ENCODE results near the gene LMO7.

DNA sequence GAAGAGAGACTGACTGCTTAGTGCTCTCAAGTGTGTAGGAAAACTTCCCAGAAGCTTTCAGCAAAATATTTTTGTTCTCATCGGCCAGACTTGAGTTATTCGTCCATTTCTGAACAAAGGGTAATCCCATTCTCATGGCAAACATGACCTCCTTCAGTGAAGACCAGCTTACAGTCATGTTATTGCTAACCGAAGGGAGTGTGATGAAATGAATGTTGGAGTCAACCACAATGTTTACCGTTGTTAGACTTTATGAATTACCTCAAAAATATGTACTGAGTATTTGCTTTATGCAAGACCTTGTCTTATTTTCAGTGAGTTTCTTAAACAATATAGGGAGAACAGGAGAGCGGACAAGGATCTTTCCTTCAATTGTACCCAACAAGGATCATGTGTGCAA is 228.6 kb downstream of the LMO7 start:
- TF ChIP-seq RAD21 (IDR thresholded peaks at IDR 0.05; ENCODE audit: low read depth) (no peak), NFIC (IDR thresholded peaks at IDR 0.05) (no peak)
